ENCODE results near the gene RAPGEF2. TPM values are rescaled to one million over a fixed set of nuclear protein-coding genes. Genes with fewer than 3 reads are reported as not detected.
"Not testable (repeated sequence)": the region's sequence is repeated elsewhere in the genome, so short reads cannot be mapped to it uniquely, and the experiment has no call there.

Gene RAPGEF2
- total RNA-seq, 1 donor from 2014 or later: 15.3 TPM

DNA sequence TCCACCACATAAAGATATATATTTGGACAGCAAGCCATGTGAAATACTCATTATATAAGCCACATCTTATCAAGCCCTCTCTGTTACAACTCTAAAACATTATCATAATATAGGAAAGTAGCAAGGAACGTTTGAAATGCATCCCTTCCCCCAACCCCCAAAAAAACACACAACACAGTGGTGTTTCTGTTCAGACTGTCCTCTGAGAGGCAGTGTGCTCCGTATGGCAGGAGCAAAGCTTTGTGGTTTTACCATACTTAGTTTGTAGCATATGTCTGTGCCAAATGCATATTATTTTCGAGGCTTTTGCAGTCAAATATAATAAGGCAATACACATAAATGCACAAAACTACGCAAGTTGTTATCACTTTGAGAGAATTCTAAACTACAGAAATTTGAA lies 194.2 kb downstream of the RAPGEF2 start:
- intact Hi-C loops (cut with micrococcal nuclease): no loop called here

GRCh38 chr4:159298502-159298901 lies 195.6 kb downstream of the RAPGEF2 start:
- intact Hi-C loops (cut with micrococcal nuclease): no loop called here

GRCh38 chr4:159303435-159303834 lies 200.6 kb downstream of the RAPGEF2 start:
- intact Hi-C loops (cut with micrococcal nuclease): no loop called here

GRCh38 chr4:159305129-159305528 lies 202.2 kb downstream of the RAPGEF2 start:
- intact Hi-C loops (cut with micrococcal nuclease): no loop called here

DNA sequence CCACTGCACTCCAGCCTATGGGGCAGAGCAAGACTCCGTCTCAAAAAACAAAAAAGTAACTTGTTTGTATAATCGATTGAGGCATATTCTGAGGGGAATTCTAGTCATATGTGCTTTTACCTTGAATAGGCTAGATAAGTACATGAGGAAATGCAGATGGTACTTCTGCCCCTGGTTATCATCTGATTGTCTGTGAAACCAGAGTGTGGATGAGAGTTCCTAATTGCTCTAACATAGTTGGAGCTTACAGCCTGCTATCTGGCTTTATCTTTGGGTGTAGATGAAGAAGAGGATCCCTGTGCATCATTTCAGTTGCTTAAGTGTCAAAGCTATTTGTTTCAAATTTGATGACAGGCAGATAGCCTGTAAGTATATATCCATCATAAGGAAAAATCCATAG lies 205.1 kb downstream of the RAPGEF2 start:
- intact Hi-C loops (cut with micrococcal nuclease): no loop called here

DNA sequence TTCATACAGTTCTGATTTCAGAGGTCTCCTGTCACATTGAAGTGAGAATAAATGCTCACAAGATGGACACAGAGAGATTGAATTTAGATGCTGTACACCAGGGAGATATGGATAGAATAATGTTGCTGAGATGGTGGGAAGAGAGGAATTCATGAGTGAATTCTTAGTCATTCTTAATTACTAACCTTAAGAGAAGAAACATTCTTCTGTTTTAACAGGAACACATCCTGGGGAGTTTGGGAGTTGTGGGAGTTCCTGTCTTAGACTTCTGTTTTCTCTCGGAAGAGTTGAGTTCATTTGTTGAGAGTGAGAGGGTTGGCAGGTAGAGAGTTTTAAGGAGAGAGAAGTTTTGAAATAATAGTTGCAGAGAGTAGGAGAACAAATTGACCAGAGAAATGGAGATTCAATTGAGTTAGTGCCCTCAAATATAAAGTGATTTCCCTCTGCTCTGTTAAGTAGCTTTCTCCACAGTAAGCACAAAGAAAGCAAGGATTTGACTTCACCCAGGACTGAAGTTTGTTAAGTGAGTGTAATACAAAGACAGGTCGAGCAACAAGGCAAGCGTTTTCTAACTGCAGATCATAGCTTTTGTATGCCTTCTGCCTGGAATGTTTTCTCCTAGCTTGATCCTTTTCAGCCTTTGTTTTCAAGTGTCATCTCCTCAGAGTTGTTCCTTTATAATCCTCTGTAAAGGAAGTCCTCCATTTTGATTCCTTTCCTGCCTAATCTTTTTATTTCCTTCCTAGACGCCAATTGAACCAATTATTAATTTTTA lies 205.9 kb downstream of the RAPGEF2 start:
- intact Hi-C loops (cut with micrococcal nuclease): no loop called here

- intact Hi-C loops (cut with micrococcal nuclease): no loop called here
Measured at GRCh38 chr4:159312236-159312635, 209.4 kb downstream of the RAPGEF2 start.

DNA sequence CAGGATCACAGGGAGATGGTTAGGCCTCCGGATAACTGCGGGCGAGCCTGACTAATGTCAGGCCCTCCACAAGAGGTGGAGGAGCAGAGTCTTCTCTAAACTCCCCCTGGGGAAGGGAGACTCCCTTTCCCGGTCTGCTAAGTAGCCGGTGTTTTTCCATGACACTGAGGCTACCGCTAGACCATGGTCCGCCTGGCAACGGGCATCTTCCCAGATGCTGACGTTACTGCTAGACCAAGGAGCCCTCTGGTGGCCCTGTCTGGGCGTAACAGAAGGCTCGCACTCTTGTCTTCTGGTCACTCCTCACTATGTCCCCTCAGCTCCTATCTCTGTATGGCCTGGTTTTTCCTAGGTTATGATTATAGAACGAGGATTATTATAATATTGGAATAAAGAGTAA lies 213.0 kb downstream of the RAPGEF2 start:
- intact Hi-C loops (cut with micrococcal nuclease): not testable (repeated sequence)

- intact Hi-C loops (cut with micrococcal nuclease): no loop called here
Measured at GRCh38 chr4:159317203-159317602, 214.3 kb downstream of the RAPGEF2 start.

DNA sequence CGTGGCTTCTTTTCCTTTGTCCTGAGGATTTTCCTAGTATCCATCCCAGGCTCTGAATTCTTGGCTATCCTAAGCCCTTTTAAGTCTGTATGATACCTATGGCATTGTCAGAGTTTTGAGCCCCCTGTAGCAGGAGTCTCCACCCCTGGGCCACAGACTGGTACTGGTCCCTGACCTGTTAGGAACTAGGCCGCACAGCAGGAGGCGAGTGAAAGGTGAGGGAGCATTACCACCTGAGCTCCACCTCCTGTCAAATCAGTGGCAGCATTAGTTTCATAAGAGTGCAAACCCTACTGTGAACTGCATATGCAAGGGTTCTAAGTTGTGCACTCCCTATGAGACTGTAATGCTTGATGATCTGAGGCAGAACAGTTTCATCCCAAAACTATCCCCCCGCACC lies 216.1 kb downstream of the RAPGEF2 start:
- intact Hi-C loops (cut with micrococcal nuclease): no loop called here

DNA sequence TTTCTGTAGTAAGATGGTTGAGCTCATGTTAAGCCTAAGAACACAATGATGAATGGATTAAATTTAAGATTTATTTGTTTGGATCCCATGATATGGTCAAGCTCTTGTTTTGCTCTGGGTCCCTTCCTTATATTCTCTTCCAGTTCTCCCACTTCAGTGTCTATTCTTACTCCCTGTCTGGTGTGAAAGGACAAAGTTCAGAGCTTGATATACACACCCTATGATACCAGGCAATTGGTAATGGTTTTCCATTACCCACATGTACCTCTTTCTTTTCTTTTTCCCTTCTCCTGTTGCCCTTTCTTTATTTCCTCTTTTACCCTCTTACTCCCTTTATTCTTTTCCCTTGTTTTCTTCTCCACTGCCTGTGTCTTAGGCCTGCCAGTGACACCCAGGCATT lies 223.6 kb downstream of the RAPGEF2 start:
- intact Hi-C loops (cut with micrococcal nuclease): no loop called here

DNA sequence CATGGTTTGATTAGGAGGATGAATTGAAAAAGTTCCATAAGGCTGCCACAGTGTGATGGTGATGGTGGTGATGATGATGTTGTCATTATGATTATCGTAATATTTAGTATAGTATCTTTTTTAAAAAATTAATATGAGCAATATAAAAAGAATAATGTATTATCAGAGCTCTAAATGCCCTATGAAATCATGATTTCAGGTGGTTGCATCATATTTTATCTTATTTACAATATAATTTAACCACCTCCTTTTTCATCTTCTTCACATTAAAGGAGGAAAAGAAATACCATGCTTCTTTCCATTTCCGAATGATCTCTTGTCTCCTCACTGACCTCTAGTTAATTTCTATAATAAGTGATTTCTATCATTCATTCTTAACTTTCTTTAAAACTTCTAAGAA lies 225.9 kb downstream of the RAPGEF2 start:
- intact Hi-C loops (cut with micrococcal nuclease): no loop called here

GRCh38 chr4:159334461-159334860 lies 231.6 kb downstream of the RAPGEF2 start:
- intact Hi-C loops (cut with micrococcal nuclease): no loop called here

GRCh38 chr4:159337041-159337440 lies 234.2 kb downstream of the RAPGEF2 start:
- intact Hi-C loops (cut with micrococcal nuclease): no loop called here

- intact Hi-C loops (cut with micrococcal nuclease): no loop called here
Measured at GRCh38 chr4:159341522-159341921, 238.6 kb downstream of the RAPGEF2 start.

DNA sequence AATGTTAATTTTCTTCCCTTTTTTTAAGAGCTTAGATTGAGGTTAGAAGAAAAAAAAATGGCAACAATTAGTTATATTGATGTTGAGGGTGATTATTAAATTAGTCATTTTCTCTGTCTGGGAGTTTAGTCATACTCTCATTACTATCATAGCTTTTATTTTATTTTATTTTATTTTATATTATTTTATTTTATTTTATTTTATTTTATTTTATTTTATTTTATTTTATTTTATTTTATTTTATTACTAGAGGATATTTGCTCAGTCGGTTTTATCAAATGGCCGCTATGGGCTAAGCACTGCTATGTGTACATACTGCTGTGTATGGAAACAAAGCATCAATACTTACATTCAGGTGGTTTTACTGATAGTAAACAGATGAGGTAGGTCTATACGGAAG lies 239.5 kb downstream of the RAPGEF2 start:
- intact Hi-C loops (cut with micrococcal nuclease): no loop called here

- intact Hi-C loops (cut with micrococcal nuclease): no loop called here
Measured at GRCh38 chr4:159343116-159343515, 240.2 kb downstream of the RAPGEF2 start.

GRCh38 chr4:159344877-159345276 lies 242.0 kb downstream of the RAPGEF2 start:
- intact Hi-C loops (cut with micrococcal nuclease): no loop called here

GRCh38 chr4:159346681-159347080 lies 243.8 kb downstream of the RAPGEF2 start:
- intact Hi-C loops (cut with micrococcal nuclease): no loop called here

GRCh38 chr4:159347813-159348212 lies 244.9 kb downstream of the RAPGEF2 start:
- intact Hi-C loops (cut with micrococcal nuclease): no loop called here

DNA sequence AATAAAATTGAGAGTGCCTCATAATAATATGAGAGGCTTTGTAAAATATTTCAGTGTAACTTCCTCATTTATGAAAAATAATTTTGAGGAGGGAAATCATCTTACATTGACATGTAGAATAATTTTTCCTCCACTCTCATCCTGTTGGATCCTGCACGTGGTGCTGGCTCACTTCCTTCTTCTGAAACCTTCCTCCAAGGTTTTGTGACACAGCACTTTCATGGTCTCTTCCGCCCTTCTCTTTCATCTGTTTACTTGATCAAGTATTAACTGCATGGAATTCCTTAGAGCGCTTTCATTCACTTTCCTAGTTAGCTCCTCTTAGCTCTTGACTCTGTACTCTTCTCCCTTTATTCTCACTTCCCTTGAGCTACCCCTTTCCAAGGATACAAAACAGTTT lies 246.5 kb downstream of the RAPGEF2 start:
- intact Hi-C loops (cut with micrococcal nuclease): no loop called here

DNA sequence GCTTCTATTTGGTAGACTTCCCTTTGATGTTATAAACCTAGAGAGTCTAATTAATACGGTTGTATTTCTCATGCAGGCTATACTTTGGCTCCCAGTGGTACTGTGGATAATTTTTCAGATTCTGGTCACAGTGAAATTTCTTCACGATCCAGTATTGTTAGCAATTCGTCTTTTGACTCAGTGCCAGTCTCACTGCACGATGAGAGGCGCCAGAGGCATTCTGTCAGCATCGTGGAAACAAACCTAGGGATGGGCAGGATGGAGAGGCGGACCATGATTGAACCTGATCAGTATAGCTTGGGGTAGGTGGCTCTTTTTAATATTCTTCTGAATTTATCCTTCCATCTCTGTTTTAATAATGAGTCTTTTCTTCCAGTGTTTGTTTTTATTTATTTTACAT lies 249.7 kb downstream of the RAPGEF2 start:
- intact Hi-C loops (cut with micrococcal nuclease): no loop called here

DNA sequence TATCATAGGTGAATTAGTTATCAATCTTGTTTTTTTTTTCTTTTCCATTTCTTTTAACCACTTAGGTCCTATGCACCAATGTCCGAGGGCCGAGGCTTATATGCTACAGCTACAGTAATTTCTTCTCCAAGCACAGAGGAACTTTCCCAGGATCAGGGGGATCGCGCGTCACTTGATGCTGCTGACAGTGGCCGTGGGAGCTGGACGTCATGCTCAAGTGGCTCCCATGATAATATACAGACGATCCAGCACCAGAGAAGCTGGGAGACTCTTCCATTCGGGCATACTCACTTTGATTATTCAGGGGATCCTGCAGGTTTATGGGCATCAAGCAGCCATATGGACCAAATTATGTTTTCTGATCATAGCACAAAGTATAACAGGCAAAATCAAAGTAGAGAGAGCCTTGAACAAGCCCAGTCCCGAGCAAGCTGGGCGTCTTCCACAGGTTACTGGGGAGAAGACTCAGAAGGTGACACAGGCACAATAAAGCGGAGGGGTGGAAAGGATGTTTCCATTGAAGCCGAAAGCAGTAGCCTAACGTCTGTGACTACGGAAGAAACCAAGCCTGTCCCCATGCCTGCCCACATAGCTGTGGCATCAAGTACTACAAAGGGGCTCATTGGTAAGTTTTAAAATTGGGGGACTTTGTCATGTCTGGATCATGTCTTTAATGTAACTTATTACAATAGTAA lies 250.7 kb downstream of the RAPGEF2 start:
- intact Hi-C loops (cut with micrococcal nuclease): no loop called here

All from T-helper 2 cell treated with Interferon-gamma antibody and Interleukin-4, amounts not matched to agents 100 ng/mL and 5 ng/mL, for 36 hours (primary cell).